Naive B cell (primary cell): ENCODE data around the gene IL21R. TPM values are rescaled to one million over a fixed set of nuclear protein-coding genes. Genes with fewer than 3 reads are reported as not detected.
"Not testable (repeated sequence)": the region's sequence is repeated elsewhere in the genome, so short reads cannot be mapped to it uniquely, and the experiment has no call there.

Source experiments
- ATAC-seq, 2 donors: fragments of 150-1000 bp; cut with Tn5 transposase; 2 replicates each; pipeline ENCODE4 v1.10.0; 2021; ENCODE audit warnings: low read depth in 2 of 2, mild to moderate bottlenecking in 2 of 2, moderate library complexity in 2 of 2
- DNase-seq: peaks from one replicate; pipeline ENCODE4 v3.0.0; 2022
- H3K27ac Mint-ChIP-seq, 6 donors: one replicate each; pipeline ENCODE4 v1.8.0; 2020 to 2022; ENCODE audit warnings: mild to moderate bottlenecking in 6 of 6, mixed read lengths in 6 of 6, moderate library complexity in 5 of 6, inconsistent platforms in 2 of 6
- H3K27me3 Mint-ChIP-seq, 3 donors: one replicate each; pipeline ENCODE4 v1.8.0; 2021 to 2022; ENCODE audit warnings: mixed read lengths in 3 of 3, mild to moderate bottlenecking in 1 of 3
- H3K36me3 Mint-ChIP-seq, 2 donors: one replicate each; pipeline ENCODE4 v1.8.0; 2020 to 2022; ENCODE audit warnings: mixed read lengths in 2 of 2, inconsistent platforms in 1 of 2, mild to moderate bottlenecking in 1 of 2
- H3K4me1 Mint-ChIP-seq, 3 donors: one replicate each; pipeline ENCODE4 v1.8.0; 2020 to 2022; ENCODE audit warnings: mixed read lengths in 3 of 3, inconsistent platforms in 1 of 3, mild to moderate bottlenecking in 1 of 3, moderate library complexity in 1 of 3
- H3K4me3 Mint-ChIP-seq, 8 donors: one replicate each; pipeline ENCODE4 v1.8.0; 2020 to 2022; ENCODE audit warnings: mild to moderate bottlenecking in 8 of 8, mixed read lengths in 8 of 8, moderate library complexity in 8 of 8, inconsistent platforms in 2 of 8
- H3K9me3 Mint-ChIP-seq, 7 donors: one replicate each; pipeline ENCODE4 v1.8.0; 2020 to 2022; ENCODE audit warnings: mixed read lengths in 7 of 7, mild to moderate bottlenecking in 5 of 7, inconsistent platforms in 2 of 7, moderate library complexity in 1 of 7
- polyA plus RNA-seq, 6 donors: library from polyadenylated mRNA; unstranded; fragments of 300-500 nt; fragmentation: Illumina TruSeq; gene quantifications; one replicate each; pipeline ENCODE4 v1.2.3, GENCODE V29; 2021; ENCODE audit warnings: low read depth in 6 of 6

The IL21R gene
- polyA plus RNA-seq, 6 donors from 2014 or later = 47.9 to 118 (median 74.5) TPM

DNA sequence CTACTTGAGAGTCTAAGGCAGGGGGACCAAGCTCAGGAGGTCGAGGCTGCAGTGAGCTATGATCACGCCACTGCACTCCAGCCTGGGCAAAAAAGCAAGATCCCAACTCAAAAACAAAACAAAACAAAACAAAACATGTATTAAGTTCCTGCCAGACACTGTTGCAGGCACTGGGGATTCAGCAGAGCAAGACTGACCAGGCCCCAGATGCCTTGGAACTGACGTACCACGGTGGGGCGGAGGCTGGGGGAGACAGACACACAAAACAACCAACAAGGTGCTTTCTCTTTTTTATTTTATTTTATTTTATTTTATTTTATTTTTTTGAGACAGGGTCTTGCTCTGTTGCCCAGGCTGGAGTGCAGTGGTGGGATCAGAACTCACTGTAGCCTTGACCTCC, 33.2 kb downstream of the IL21R start:
- Mint-ChIP-seq H3K27ac (peak overlapping the region in 3 of 6 donors; percentile 76 to 94 (median 86)), H3K4me1 (peaks cover 28 to 52% (median 51%) of the 10 kb centered on the region in 3 donors), H3K36me3 (peaks cover 12 to 23% of the 10 kb centered on the region in 2 donors)
- not testable (repeated sequence) for H3K27me3 Mint-ChIP-seq, DNase-seq, H3K4me3 Mint-ChIP-seq, H3K9me3 Mint-ChIP-seq, ATAC-seq

- H3K9me3 Mint-ChIP-seq = no peaks in the 10 kb centered on the region
- H3K36me3 Mint-ChIP-seq = peaks cover 12 to 23% of the 10 kb centered on the region in 2 donors
- peak overlapping the region; percentile 48 to 97 (median 80) for H3K27ac Mint-ChIP-seq
- no peak for DNase-seq
- no peak for ATAC-seq
- H3K27me3 Mint-ChIP-seq = no peaks in the 10 kb centered on the region
- peaks cover 20 to 43% (median 42%) of the 10 kb centered on the region in 3 donors for H3K4me1 Mint-ChIP-seq
- H3K4me3 Mint-ChIP-seq = no peak overlapping the region
Measured at GRCh38 chr16:27436065-27436464, 34.1 kb downstream of the IL21R start.

DNA sequence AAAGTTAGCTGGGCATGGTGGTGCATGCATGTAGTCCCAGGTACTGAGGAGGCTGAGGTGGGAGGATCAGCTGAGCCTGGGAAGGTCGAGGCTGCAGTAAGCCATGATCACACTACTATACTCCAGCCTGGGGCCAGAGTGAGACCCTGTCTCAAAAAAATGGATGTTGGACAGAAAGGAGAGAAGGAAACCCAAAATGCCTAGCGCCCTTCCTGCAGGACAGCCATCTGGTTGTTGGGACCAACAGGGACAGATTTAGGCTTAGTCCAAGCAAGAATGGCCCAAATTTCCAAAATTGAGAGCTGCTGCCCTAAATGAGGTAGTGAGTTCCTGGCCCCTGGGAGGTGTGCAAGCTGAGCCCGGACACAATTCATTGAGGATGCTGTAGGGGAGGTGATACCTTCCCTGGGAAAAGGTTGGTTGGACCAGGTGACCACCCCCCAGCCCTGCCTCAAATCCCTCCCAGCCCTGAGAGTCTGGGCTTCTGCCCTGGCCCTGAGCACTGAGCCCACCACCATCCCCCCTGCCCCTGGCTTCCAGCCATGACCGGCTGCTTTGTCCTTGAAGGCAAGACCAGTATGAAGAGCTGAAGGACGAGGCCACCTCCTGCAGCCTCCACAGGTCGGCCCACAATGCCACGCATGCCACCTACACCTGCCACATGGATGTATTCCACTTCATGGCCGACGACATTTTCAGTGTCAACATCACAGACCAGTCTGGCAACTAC, 35.1 kb downstream of the IL21R start:
- Mint-ChIP-seq H3K4me3 (no peak overlapping the region), H3K4me1 (peaks cover 17 to 35% (median 34%) of the 10 kb centered on the region in 3 donors), H3K36me3 (peaks cover 12 to 23% of the 10 kb centered on the region in 2 donors), H3K27ac (peak overlapping the region in 5 of 6 donors; percentile 48 to 86 (median 72)), H3K27me3 (no peaks in the 10 kb centered on the region), H3K9me3 (no peaks in the 10 kb centered on the region)
- ATAC-seq = no peak
- no peak for DNase-seq

DNA sequence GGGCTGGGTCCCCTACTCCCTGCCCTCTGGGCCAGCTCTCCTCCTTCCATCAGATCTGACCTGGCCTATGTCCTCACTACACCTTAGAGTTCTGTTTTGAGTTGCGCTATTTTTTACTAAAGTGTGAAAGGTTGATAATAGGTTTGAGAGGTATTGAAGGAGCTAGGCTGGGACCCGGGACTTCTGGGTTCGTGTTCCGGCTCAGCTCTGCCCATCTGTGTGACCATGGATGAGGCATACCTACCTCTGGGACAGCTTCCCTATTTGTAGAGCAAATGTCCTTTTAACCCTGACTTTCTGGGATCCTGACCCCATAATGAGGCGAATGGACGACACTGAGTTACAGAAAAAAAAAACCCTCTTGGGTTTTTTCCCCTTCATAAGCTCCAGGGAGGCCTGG, 36.0 kb downstream of the IL21R start:
- no peak overlapping the region for H3K4me3 Mint-ChIP-seq
- peak overlapping the region in 3 of 6 donors; percentile 45 to 70 (median 69) for H3K27ac Mint-ChIP-seq
- H3K36me3 Mint-ChIP-seq = peaks cover 12 to 23% of the 10 kb centered on the region in 2 donors
- ATAC-seq (no peak), DNase-seq (no peak)
- no peaks in the 10 kb centered on the region for H3K27me3 Mint-ChIP-seq
- no peaks in the 10 kb centered on the region for H3K9me3 Mint-ChIP-seq
- H3K4me1 Mint-ChIP-seq = peaks cover 13 to 30% (median 30%) of the 10 kb centered on the region in 3 donors

- H3K36me3 Mint-ChIP-seq = peaks cover 16 to 31% of the 10 kb centered on the region in 2 donors
- H3K27ac Mint-ChIP-seq = peak overlapping the region in 4 of 6 donors; percentile 0 to 72 (median 20)
- H3K9me3 Mint-ChIP-seq = peaks cover 0 to 2% (median 0%) of the 10 kb centered on the region in 7 donors
- no peaks in the 10 kb centered on the region for H3K27me3 Mint-ChIP-seq
- DNase-seq = no peak
- no peak for ATAC-seq
- peaks cover 9 to 27% (median 25%) of the 10 kb centered on the region in 3 donors for H3K4me1 Mint-ChIP-seq
- no peak overlapping the region for H3K4me3 Mint-ChIP-seq
Measured at GRCh38 chr16:27439271-27440018, 37.5 kb downstream of the IL21R start.

DNA sequence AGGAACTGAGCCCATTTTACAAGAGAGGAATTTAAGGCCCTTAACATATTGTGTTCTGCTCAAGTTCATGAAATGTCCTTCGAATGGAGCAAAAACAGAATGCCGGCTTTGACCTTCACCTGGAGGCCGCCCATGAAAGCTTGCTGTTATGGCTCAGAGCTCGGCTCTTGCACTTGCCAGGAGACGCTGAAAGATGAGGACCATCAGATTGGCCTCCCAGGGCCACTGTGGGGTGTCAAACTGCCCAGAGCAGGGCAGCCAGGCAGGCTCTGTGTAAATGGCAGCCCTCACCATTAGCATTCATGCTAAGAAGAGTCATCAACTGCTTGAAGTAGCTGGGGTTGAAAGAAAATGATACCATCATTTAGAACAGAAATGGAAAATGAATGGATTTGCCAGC, 39.3 kb downstream of the IL21R start:
- DNase-seq = no peak
- no peak for ATAC-seq
- H3K27ac Mint-ChIP-seq = peak overlapping the region in 4 of 6 donors; percentile 11 to 56 (median 34)
- H3K27me3 Mint-ChIP-seq = no peaks in the 10 kb centered on the region
- peaks cover 19 to 38% (median 33%) of the 10 kb centered on the region in 3 donors for H3K4me1 Mint-ChIP-seq
- H3K36me3 Mint-ChIP-seq = peaks cover 16 to 26% of the 10 kb centered on the region in 2 donors
- no peak overlapping the region for H3K4me3 Mint-ChIP-seq
- peaks cover 0 to 2% (median 0%) of the 10 kb centered on the region in 7 donors for H3K9me3 Mint-ChIP-seq

DNA sequence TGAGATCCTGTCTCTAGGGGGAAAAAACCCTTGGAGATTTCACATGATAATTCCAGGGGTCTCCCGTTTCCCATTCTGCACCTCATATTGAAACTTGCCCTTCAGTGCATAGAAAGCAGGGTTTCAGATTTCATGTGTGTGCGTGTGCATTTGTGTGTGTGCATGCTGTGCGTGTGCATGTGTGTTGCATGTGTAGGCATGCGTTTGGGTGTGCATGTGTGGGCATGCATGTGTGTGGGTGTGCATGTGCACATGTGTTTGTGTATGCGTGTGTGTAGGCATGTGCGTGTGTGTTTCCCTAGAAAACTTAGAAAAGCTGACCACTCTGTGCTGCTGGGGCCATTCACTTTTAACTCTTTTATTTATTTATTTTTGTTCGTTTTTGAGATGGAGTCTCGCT, 40.0 kb downstream of the IL21R start:
- Mint-ChIP-seq H3K27ac (peak overlapping the region in 1 of 6 donors; percentile 64), H3K36me3 (peaks cover 21 to 31% of the 10 kb centered on the region in 2 donors), H3K9me3 (peaks cover 0 to 2% (median 0%) of the 10 kb centered on the region in 7 donors), H3K27me3 (no peaks in the 10 kb centered on the region), H3K4me3 (no peak overlapping the region), H3K4me1 (peaks cover 26 to 42% (median 40%) of the 10 kb centered on the region in 3 donors)
- DNase-seq = no peak
- no peak for ATAC-seq

GRCh38 chr16:27444015-27444414, 42.0 kb downstream of the IL21R start:
- Mint-ChIP-seq H3K9me3 (peaks cover 0 to 2% (median 0%) of the 10 kb centered on the region in 7 donors), H3K36me3 (peaks cover 23 to 41% of the 10 kb centered on the region in 2 donors), H3K4me1 (peaks cover 37 to 60% (median 54%) of the 10 kb centered on the region in 3 donors), H3K27ac (peak overlapping the region in 3 of 6 donors; percentile 72 to 94 (median 91)), H3K4me3 (no peak overlapping the region), H3K27me3 (no peaks in the 10 kb centered on the region)
- no peak for DNase-seq
- no peak for ATAC-seq

GRCh38 chr16:27444470-27444869, 42.5 kb downstream of the IL21R start:
- Mint-ChIP-seq H3K4me1 (peaks cover 37 to 62% (median 54%) of the 10 kb centered on the region in 3 donors), H3K9me3 (peaks cover 0 to 2% (median 0%) of the 10 kb centered on the region in 7 donors), H3K36me3 (peaks cover 19 to 36% of the 10 kb centered on the region in 2 donors), H3K4me3 (no peak overlapping the region), H3K27me3 (no peaks in the 10 kb centered on the region), H3K27ac (peak overlapping the region in 5 of 6 donors; percentile 21 to 94 (median 79))
- ATAC-seq (no peak), DNase-seq (no peak)

DNA sequence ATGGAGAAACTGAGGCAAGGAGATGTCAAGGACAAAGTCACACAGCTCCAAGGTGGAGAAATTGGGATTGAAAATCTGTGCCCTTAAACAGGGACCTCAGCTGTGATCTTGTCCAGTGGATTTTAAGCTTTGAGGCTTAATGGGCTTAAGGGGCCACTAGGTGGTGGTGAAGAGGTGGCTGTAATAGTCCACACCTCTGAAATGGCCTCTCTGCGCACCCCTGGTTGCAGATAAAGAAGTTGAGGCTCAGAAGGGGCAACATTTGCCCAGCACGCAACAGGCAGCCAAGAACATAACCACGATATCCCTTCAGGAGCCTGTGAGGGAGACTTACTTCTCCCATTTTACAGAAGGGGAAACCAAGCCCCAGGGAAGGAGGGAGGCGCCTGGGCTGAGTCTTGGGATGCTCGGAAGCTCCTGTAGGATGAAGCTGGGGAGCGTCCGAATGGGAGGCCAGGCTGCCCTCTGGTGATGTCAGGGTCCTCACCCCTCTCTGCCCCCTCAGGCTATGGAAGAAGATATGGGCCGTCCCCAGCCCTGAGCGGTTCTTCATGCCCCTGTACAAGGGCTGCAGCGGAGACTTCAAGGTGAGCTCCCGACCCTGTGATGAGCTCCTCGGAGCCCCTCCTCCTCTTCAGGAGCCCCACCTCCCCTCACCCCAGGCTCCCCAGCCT, 43.7 kb downstream of the IL21R start:
- Mint-ChIP-seq H3K4me3 (peak overlapping the region in 2 of 8 donors; percentile 5 to 36), H3K36me3 (peaks cover 18 to 35% of the 10 kb centered on the region in 2 donors), H3K27me3 (no peaks in the 10 kb centered on the region), H3K27ac (peak overlapping the region; percentile 91 to 100 (median 99)), H3K4me1 (peaks cover 46 to 74% (median 65%) of the 10 kb centered on the region in 3 donors), H3K9me3 (peaks cover 0 to 2% (median 0%) of the 10 kb centered on the region in 7 donors)
- no peak for DNase-seq
- ATAC-seq = no peak

DNA sequence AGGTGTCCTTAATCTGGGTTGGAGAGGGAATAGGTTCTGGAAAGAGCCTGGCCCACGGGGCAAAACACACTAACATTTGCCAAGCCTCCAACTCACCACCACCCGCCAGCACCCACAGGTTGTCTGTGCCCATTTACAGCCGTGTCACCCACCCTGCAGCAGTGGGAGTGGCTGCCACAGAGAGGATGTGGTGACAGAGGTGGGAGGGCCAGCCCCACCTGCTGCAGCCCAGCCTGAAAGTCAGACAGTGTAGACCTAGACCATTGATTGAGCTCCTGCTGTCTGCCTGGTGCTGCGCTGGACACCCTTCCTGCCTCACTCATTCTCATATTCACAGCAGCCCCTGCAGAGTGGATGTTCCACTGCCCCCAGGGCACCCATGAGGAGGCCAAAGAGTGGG, 44.7 kb downstream of the IL21R start:
- H3K27me3 Mint-ChIP-seq = no peaks in the 10 kb centered on the region
- peak; percentile 64 to 69 for ATAC-seq
- H3K4me3 Mint-ChIP-seq = peak overlapping the region in 7 of 8 donors; percentile 13 to 84 (median 52)
- peaks cover 56 to 84% (median 76%) of the 10 kb centered on the region in 3 donors for H3K4me1 Mint-ChIP-seq
- DNase-seq = peak; percentile 87
- peaks cover 18 to 35% of the 10 kb centered on the region in 2 donors for H3K36me3 Mint-ChIP-seq
- peaks cover 0 to 2% (median 0%) of the 10 kb centered on the region in 7 donors for H3K9me3 Mint-ChIP-seq
- H3K27ac Mint-ChIP-seq = peak overlapping the region; percentile 91 to 100 (median 99)

GRCh38 chr16:27447301-27447700, 45.3 kb downstream of the IL21R start:
- H3K4me1 Mint-ChIP-seq = peaks cover 60 to 88% (median 82%) of the 10 kb centered on the region in 3 donors
- H3K27me3 Mint-ChIP-seq = no peaks in the 10 kb centered on the region

More at GRCh38 chr16:27447301-27447700, 45.3 kb downstream of the IL21R start:
- ATAC-seq (no peak), DNase-seq (no peak)
- H3K4me3 Mint-ChIP-seq = peak overlapping the region in 3 of 8 donors; percentile 13 to 52 (median 29)
- H3K9me3 Mint-ChIP-seq = peaks cover 0 to 2% (median 0%) of the 10 kb centered on the region in 7 donors
- peak overlapping the region; percentile 91 to 100 (median 100) for H3K27ac Mint-ChIP-seq
- H3K36me3 Mint-ChIP-seq = peaks cover 18 to 35% of the 10 kb centered on the region in 2 donors
